WI38 (cell line): Measurements from ENCODE around the gene PSMA5.

ENCODE experiments used
- H3K4me3 ChIP-seq: 2 replicates; pipeline ENCODE4 v1.5.1; 2011; ENCODE audit warnings: low read depth, mild to moderate bottlenecking, control low read depth, low read length
- CTCF ChIP-seq: IDR thresholded peaks from 2 replicates; pipeline ENCODE4 v1.5.1; 2012; ENCODE audit warnings: low read depth, mild to moderate bottlenecking, control low read depth, low read length

The PSMA5 gene

GRCh38 chr1:109394591-109395281 is 31.5 kb downstream of the PSMA5 start:
- no peak overlapping the region for H3K4me3 ChIP-seq
- no peak for TF ChIP-seq CTCF

DNA sequence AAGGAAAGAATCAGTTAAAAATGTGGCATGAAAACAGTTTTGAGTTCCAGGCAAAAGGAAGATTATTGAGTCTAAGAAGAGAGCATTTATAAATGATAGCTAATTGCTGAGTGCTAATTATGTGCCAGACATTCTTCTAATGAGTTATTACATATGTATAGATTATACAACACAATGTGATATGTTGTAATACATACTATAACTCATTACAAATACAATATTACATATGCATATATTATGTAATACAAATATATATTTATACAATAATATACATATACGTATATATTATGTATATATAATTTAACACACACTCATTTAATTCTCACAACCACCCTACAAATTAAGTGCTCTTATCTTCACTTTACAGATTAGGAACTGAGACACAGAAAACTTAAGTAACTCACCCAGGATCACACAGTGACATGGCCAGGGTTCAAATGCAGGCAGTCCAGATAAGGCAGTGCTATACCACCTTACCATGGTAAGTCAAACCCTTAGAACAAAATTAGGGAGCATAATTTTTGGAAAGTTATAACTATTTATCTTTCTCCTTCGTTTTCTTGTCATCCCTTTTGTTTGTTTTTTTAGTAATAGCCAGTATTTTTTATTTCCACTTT is 32.5 kb downstream of the PSMA5 start:
- H3K4me3 ChIP-seq: peak overlapping the region; percentile 3; the same call in 1 of the 2 replicates
- no peak for TF ChIP-seq CTCF

GRCh38 chr1:109392788-109393616 is 33.2 kb downstream of the PSMA5 start:
- H3K4me3 ChIP-seq: peak overlapping the region; percentile 29
- no peak for TF ChIP-seq CTCF

GRCh38 chr1:109392037-109392787 is 34.0 kb downstream of the PSMA5 start:
- H3K4me3 ChIP-seq: peak overlapping the region; percentile 29
- TF ChIP-seq CTCF: no peak

DNA sequence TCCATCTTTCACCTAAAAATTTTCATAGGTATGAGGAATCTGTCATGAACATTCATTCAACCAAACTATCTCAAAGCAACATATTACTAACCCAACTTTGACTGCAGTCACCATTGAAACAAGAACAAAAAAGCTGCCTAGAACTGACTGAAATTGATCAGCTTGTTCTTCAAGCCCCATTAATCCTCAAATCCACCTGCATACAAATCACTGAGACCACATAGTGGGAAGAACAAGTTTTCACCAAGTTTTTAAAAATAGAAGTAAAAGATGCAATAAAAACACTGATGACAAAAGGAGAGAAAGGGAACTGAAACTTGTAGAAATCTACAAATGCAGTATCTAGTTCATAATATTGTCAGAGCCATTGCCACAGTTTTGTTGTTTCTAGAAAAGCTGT is 34.6 kb downstream of the PSMA5 start:
- no peak for TF ChIP-seq CTCF
- peak overlapping the region; percentile 33 for H3K4me3 ChIP-seq

- TF ChIP-seq CTCF: no peak
- H3K4me3 ChIP-seq: peak overlapping the region; percentile 33
Measured at GRCh38 chr1:109391157-109391556, 35.1 kb downstream of the PSMA5 start.
